CD4-positive, alpha-beta T cell treated with Interleukin-15 for 4 hours (primary cell): ENCODE measurements around the gene BGLAP.
A peak's percentile ranks its signal among the peaks of the same experiment; 100 is the strongest.
"Not testable (repeated sequence)": the region's sequence is repeated elsewhere in the genome, so short reads cannot be mapped to it uniquely, and the experiment has no call there.

Source experiments
- DNase-seq: peaks from one replicate; pipeline ENCODE4 v3.0.0-alpha.2; 2020; ENCODE audit warnings: low spot score

Gene BGLAP

DNA sequence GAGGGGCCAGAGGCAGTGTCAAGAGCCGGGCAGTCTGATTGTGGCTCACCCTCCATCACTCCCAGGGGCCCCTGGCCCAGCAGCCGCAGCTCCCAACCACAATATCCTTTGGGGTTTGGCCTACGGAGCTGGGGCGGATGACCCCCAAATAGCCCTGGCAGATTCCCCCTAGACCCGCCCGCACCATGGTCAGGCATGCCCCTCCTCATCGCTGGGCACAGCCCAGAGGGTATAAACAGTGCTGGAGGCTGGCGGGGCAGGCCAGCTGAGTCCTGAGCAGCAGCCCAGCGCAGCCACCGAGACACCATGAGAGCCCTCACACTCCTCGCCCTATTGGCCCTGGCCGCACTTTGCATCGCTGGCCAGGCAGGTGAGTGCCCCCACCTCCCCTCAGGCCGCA lies at the start of gene BGLAP:
BGLAP (plus strand) TSS at position 259 of the 400 bp plus-strand sequence; CDS start at position 307, 48 bp downstream.
- no peak for DNase-seq

DNA sequence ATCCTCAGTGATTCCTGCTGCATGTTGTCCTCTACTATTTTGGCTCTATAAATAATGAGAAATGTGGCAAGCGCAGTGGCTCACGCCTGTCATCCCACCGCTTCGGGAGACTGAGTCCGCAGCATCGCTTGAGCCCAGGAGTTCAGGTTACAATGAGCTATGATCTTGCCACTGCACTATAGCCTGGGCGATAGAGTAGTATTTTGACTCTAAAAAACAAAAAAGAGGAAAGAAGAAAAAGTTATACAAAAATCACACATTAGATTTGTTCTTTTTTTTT lies 48.8 kb upstream of the BGLAP start:
- DNase-seq, result no peak

DNA sequence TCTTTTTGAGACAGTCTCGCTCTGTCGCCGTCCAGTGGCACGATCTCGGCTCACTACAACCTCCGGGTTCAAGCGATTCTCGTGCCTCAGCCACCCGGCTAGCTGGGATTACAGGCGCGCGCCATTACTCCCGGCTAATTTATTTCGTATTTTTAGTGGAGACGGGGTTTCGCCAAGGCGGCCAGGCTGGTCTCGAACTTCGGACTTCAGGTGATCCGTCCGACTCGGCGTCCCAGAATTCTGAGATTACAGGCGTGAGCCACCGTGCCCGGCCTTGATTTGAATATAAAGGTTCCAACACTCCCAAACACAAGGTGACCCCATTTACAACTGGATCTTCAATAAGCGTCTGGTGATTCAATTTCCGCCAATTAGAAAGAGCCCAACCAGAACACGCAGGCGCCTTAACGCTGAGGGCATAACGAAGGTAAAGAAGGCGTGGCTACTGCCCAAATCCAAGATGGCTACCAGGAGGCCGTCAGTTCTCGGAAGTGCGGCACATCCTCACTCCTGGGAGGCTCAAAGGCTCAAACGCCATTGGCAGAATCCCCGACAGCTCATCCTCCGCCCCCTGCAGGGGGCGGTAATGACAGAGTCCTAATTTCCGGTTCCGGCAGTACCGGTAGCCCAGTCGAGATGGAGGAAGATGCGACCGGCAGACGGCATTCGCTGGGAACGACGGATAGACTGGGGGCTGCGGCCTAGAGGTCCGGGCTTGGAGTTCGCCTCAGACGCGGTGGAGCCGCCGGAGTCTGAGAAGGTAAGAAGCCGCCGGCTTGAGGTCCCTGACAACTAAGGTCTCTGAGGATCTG lies 48.3 kb upstream of the BGLAP start, which contains the start of gene SLC25A44:
SLC25A44 (plus strand) TSS at position 617 of the 812 bp plus-strand sequence. CDS start 5,744 bp downstream, outside the sequence.
- peak; percentile 98 for DNase-seq

DNA sequence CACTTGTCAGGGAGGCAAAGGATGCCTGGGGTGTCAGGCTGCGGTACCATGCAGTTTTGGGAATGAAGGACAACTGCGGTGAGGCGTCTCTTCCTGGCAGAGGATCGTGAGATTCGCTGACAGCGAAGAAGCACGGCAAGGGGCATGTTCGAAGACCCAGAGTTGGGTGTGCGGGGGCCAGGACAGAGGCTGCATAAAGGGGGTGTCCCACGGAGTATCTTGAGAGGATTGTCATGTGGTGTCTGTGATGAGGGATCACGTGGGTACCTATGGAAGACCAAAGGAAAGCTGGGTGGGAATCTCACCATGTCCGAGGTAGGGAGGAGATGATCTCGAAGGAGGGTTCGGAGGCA lies 47.7 kb upstream of the BGLAP start:
- no peak for DNase-seq

DNA sequence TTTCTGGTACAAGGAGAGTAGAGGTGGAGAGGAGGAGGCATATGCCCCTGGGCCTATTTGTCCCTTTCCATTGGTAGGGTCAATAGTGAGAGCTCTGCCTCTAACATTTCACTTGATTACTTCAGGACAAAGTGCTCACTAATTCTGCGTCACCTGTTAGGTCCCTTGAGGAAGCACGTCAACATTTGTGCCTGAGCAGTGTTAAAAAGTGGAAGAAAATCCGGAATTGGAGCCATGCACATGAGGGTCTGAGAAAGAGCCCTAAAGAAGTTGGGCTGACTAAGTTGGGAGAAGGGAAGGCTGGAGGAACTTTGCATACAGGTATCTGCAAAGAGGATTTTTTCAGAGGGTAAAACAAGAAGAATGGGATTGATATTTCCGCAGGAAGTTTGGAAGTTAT lies 46.1 kb upstream of the BGLAP start:
- no peak for DNase-seq

DNA sequence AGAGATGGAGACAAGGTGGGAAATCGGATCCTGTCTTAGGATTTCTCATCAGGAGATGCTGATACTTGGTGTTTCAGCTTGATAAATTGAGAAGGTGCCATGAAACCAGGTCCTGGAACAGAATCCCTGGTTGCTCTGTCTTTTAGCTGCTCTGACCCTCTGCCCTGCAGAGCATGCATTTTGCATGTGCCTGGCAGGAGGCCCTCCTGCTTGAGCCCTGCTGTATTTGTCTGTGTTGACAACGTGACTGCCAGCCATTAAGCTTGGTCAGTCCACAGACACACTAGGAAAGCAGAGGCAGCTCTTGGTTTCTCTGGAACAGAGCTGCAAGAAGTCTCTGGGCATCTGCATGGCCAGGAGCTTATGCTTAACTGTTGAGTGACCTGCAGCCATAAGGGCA lies 45.5 kb upstream of the BGLAP start:
- DNase-seq, result no peak

DNA sequence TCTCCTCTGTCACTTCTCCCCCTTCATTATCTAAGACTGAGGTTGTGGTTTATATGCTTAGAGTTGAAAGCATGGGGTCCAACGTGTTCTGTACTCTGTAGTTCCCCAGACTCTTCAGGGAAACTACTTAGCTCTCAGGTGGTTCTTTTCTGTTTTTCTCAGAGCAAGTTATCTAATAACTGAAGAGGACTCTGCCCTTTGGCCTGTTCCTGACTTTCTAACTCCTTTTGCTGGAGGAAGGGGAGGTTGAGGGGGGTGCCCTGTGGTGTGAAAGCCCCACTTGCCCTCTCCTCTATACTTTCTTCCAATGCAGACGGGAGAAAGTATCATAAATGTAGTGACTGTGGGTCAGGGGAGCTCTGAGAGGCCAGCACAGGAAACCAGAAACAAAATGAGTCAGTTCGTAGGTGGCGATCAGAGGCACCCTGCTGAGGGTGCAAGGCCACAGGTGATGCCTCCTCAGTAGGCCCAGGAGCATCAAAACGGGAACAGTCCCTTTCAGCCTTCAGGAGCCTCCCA lies 43.1 kb upstream of the BGLAP start:
- peak; percentile 22 for DNase-seq

DNA sequence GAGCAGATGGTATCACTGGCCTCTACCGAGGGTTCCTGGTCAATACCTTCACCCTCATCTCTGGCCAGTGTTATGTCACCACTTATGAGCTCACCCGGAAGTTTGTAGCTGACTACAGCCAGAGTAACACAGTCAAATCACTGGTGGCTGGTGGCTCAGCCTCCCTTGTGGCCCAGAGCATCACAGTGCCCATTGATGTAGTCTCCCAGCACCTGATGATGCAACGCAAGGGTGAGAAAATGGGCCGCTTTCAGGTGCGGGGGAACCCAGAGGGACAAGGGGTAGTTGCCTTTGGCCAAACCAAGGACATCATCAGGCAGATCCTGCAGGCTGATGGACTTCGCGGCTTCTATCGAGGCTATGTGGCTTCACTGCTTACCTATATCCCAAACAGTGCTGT lies 41.9 kb upstream of the BGLAP start:
- DNase-seq, result no peak

DNA sequence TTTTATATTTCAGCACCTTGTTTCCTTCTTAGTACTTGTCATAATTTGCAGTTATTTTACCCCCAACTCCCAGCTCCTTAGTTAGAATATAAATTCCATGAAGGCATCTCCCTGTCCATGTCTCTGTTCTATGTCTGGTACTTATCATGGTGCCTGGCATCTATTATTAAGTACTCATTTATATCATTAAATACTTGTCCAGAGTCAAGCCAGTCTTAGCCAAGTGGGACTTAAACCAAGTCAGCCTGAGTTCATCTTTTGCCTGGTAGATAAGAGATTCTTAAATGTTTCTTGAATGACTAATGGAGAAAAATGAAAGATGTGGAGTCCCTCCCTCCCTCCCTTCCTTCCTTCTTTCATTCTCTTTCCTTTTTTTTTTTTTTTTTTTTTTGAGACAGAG lies 38.7 kb upstream of the BGLAP start:
- no peak for DNase-seq

DNA sequence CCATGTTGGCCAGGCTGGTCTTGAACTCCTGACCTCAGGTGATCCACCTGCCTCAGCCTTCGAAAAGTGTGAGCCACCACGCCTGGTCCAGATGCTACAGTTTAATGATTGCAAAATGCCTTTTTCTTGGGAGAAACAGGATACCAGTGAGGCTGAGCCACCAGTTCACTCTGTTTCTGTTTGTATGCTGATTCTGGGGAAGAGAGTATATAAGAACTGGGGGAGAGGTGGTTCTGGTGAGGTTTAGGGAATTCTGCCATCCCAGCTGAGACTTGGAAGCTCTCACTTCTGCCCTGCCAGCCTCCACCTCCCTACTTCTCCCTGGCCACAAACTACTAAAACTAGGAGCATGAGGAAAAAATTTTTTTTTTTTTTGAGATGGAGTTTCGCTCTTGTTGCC lies 37.3 kb upstream of the BGLAP start:
- DNase-seq, result no peak

DNA sequence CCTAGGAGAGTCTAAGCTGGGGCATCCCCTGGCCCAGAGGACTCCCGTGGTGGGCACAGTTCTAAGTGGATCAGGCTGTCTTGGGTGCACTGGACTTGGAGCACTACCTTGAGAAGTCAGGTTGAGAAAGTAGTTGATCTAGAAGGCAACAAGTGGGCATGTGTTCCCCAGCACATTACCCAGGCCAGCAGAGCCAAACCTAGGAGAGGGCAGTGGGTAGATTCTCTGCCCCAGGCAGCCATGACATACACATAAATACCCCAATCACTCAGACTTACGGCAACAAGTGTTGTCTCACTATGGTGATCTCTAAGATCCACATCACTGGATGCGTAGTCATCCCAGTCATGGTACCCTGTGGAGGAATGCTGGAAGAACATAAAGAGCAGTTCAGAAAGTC lies 30.7 kb upstream of the BGLAP start:
- DNase-seq, result no peak

DNA sequence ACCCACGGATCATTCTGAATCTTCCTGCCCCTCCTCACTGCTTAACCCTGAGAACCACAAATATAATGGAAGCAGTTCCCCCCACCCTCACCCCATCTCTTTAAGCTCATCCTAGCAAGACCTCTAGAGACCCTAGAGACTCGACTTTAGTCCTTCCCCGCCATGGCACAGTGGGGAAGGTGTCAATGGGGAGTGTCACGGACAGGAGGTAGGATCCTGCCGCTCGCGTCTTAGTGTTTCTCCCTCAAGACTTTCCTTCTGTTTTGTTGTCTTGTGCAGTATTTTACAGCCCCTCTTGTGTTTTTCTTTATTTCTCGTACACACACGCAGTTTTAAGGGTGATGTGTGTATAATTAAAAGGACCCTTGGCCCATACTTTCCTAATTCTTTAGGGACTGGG lies 29.9 kb upstream of the BGLAP start:
- DNase-seq, result no peak

DNA sequence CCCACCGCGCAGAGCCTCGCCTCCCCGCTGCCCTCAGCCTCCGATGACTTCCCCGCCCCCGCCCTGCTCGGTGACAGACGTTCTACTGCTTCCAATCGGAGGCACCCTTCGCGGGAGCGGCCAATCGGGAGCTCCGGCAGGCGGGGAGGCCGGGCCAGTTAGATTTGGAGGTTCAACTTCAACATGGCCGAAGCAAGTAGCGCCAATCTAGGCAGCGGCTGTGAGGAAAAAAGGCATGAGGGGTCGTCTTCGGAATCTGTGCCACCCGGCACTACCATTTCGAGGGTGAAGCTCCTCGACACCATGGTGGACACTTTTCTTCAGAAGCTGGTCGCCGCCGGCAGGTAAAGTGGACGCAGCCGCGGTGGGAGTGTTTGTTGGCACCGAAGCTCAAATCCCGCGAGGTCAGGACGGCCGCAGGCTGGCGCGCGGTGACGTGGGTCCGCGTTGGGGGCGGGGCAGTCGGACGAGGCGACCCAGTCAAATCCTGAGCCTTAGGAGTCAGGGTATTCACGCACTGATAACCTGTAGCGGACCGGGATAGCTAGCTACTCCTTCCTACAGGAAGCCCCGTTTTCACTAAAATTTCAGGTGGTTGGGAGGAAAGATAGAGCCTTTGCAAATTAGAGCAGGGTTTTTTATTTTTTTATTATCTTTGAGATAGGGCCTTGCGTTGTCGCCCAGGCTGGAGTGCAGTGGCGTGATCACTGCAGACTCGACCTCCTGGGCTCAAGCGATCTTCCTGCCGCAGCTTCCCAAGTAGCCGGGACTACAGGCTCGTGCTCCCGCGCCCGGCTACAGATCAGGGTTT lies 28.9 kb upstream of the BGLAP start, which contains the start of gene PMF1:
PMF1 (plus strand) TSS at position 175 of the 811 bp plus-strand sequence; CDS start at position 184, 9 bp downstream.
- peak; percentile 95 for DNase-seq

DNA sequence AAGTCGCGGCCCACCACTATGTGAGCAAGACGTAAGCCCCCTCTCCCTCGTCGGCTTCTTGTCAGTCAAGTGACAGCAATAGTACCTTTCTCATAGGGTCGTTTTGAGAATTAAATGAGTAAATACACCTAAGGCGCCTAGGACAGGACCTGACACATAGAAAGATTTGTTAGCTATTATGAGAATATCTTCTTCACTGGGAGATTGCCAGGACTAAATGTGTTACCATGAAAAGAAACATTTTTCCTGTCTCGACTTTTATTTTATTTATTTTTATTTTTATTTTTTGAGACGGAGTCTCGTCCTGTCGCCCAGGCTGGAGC lies 28.4 kb upstream of the BGLAP start:
- no peak for DNase-seq

DNA sequence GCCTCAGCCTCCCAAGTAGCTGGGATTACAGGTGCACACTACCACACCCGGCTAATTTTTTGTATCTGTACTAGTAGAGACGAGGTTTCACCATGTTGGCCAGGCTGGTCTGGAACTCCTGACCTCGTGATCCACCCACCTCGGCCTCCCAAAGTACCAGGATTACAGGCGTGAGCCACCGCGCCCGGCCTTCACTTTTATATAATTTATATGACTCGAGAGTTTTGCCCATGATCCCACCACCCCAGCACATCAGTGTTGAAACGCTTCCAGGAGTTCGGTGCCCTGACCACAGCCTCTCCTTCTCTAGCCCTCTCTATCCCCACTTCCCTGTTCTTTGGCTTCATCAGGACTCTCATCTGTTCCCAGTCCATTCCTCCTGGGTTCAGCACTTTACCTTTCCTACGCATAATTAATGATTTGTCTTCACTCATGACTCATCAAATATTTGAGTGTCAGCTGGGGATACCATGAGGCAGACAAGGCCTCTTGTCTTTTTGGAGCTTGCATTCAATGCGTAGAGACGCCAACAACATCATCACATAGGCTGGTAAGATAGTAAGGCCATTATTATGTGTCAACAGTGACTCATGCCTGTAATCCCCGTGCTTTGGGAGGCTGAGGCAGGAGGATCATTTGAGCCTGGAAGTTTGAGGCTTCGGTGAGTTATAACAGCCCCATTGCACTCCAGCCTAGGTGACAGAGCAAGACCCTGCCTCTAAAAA lies 27.8 kb upstream of the BGLAP start:
- DNase-seq, result peak; percentile 58

DNA sequence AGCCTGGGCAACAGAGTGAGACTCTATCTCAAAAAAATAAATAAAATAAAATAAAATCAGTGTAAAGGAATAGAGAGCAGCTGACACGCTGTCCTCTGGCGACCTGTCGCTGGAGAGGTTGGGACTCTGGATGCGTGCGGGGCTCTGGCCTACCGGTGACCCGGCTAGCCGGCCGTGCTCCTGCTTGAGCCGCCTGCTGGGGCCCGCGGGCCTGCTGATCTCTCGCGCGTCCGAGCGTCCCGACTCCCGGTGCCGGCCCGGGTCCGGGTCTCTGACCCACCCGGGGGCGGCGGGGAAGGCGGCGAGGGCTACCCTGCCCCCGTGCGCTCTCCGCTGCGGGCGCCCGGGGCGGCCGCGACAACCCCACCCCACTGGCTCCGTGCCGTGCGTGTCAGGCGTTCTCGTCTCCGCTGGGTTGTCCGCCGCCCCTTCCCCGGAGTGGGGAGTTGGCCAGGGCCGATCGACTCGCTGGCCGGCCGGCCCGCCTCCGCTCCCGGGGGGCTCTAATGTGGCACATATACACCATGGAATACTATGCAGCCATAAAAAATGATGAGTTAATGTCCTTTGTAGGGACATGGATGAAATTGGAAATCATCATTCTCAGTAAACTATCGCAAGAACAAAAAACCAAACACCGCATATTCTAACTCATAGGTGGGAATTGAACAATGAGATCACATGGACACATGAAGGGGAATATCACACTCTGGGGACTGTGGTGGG lies 25.5 kb upstream of the BGLAP start:
- DNase-seq, result not testable (repeated sequence)

DNA sequence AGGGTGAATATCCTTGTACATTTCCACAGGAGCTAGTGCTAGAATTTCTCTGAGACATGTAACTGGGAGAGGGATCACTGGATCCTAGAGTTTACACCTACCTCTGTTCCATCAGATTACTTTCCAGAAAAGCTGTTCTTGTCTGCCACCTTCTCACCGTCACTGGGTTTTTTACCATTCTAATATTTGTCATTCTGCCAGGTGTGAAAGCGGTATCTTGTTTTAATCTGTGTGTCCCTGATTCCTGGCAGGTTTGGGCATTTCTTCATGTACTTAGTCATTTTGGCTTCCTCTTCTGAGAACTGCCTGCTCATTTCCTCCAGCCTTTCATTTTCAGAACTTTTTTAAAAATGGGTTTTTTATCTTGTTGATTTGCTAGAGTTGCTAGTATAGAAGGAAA lies 24.1 kb upstream of the BGLAP start:
- peak; percentile 89 for DNase-seq

DNA sequence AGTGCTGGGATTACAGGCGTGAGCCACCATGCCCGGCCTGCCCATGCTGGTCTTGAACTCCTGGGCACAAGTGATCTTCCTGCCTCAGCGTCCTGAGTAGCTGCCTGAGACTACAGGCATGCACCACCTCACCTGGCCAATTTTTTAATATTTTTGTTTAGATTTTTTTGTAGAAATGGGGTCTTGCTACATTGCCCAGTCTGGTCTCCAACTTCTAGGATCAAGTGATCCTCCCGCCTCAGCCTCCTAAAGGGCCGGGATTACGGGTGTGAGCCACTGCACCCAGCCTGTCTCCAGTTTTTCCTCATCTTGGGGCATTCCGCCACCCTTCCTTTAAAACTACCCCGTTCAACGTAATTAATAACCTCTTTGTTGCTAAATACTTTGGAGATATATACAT lies 21.8 kb upstream of the BGLAP start:
- no peak for DNase-seq

DNA sequence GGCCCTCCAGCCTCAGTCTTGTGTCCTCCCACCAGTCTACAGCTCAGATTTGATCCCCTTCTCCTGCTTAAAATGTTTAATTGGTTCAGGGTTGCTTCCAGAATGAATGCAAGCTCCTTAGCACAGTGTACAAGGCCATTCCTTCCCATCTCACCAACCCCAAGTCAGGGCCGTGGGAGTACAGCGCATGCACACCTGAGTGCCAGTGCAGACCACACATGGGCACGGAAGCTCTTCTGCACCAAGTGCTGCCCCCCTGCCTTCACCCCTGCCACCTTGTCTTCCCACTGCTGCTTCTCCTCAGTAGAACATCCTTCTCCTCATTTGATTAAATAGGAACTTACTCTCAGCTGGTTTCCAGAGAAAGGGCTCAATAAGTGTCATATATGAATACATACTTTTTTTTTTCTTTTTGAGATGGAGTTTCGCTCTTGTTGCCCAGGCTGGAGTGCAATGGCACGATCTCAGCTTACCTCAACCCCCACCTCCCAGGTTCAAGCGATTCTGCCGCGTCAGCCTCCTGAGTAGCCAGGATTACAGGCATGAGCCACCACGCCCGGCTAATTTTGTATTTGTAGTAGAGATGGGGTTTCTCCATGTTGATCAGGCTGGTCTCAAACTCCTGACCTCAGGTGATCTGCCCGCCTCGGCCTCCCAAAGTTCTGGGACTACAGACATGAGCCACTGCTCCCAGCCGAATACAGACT lies 19.8 kb upstream of the BGLAP start:
- no peak for DNase-seq

DNA sequence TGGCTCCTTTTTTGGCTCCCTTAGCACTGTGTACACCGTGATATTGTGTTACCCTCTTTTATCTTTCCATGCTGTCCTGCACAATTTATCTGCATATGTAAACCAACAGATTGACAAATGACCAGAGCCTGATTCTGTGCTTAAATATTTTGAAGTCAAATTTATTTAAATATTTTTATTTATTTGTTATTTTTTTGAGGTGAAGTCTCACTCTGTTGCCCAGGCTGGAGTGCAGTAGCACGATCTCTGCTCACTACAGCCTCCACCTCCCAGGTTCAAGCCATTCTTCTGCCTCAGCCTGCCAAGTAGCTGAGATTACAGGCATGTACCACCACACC lies 16.3 kb upstream of the BGLAP start:
- DNase-seq, result no peak

DNA sequence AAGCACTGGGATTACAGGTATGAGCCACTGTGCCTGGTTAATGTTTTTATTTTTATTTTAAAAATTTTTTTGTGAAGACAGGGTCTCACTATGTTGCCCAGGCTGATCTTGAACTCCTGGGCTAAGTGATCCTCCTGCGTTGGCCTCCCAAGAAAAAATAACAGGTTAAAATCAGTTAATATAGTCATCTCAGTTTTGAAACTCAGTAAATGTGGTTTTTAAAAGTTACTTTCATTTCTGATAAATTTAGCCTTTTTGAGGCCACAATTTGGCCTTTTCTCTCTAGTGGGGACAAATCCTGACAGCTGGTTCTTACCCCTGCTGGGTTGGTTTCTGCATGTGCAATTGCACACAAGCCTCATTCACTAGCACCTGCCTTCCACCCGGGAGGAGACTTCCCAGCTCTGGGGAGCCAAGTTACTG lies 15.9 kb upstream of the BGLAP start:
- no peak for DNase-seq
